ENCODE results near the gene YIPF3. TPM values are rescaled to one million over a fixed set of nuclear protein-coding genes. Genes with fewer than 3 reads are reported as not detected.

YIPF3 gene
- total RNA-seq, 4 donors from 2014 or later, result 64.1 to 135 (median 83.7) TPM

- TF ChIP-seq CTCF (IDR thresholded peaks at IDR 0.05; ENCODE audit: low read depth), result no peak
Observed at GRCh38 chr6:43471399-43471798, 45.3 kb downstream of the YIPF3 start.

GRCh38 chr6:43469947-43470346, 46.8 kb downstream of the YIPF3 start:
- TF ChIP-seq CTCF (IDR thresholded peaks at IDR 0.05; ENCODE audit: low read depth), result no peak

GRCh38 chr6:43468748-43469681, 47.7 kb downstream of the YIPF3 start:
- TF ChIP-seq CTCF (IDR thresholded peaks at IDR 0.05; ENCODE audit: low read depth), result no peak

GRCh38 chr6:43468240-43468639, 48.5 kb downstream of the YIPF3 start:
- TF ChIP-seq CTCF (IDR thresholded peaks at IDR 0.05; ENCODE audit: low read depth), result no peak

GRCh38 chr6:43467752-43468151, 49.0 kb downstream of the YIPF3 start:
- TF ChIP-seq CTCF (IDR thresholded peaks at IDR 0.05; ENCODE audit: low read depth), result no peak

- TF ChIP-seq CTCF (IDR thresholded peaks at IDR 0.05; ENCODE audit: low read depth), result no peak
Observed at GRCh38 chr6:43465948-43466347, 50.8 kb downstream of the YIPF3 start.

GRCh38 chr6:43464337-43464736, 52.4 kb downstream of the YIPF3 start:
- no peak for TF ChIP-seq CTCF (IDR thresholded peaks at IDR 0.05; ENCODE audit: low read depth)
